Measurements from ENCODE around the gene CCDC106.

CCDC106 gene

GRCh38 chr19:55667958-55668357 lies 19.9 kb downstream of the CCDC106 start:
- TF ChIP-seq CTCF (IDR thresholded peaks at IDR 0.05; ENCODE audit: low read depth, low read length, missing control alignments) = no peak
- H3K4me3 ChIP-seq (replicated peaks; ENCODE audit: low read depth, low read length) = no peak overlapping the region
- DNase-seq (ENCODE audit: extremely low read depth, low read depth) = no peak

GRCh38 chr19:55668603-55669348 lies 20.8 kb downstream of the CCDC106 start:
- H3K4me3 ChIP-seq (replicated peaks; ENCODE audit: low read depth, low read length) = no peak overlapping the region
- DNase-seq (ENCODE audit: extremely low read depth, low read depth) = no peak
- no peak for TF ChIP-seq CTCF (IDR thresholded peaks at IDR 0.05; ENCODE audit: low read depth, low read length, missing control alignments)

DNA sequence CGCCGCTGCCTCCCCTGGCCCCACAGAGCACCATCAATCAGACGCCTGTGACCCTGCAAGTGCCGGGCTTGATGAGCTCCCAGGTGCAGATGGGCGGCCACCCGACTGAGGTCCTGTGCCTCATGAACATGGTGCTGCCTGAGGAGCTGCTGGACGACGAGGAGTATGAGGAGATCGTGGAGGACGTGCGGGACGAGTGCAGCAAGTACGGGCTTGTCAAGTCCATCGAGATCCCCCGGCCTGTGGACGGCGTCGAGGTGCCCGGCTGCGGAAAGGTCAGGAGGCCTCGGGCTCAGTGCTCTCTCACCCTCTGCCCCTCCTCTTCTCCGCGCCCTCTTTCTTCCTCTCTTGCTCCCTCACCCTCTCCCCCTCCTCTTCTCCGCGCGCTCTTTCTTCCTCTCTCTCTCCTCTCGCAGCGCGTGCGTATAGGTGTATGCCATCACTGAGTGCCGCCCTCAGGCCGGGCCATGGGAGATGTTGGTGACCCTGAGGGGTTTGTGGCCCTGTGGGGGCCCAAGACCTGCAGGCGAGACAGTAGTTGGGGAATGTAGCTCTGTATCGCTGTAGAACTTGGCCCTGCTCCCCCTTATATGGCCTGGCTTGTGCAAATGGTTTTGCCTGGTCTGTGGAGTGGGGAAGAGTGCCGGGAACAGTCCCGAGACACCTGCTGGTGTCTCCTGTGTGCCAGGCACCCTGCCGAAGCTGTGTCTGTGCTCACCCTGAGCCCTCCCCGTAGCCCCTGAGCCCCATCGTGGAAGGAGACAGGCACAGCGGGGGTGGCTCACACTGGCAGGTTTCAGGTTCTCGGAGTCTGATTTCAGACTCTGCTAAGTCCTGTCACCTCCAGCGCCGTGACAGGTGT lies 21.6 kb downstream of the CCDC106 start:
- no peak for TF ChIP-seq CTCF (IDR thresholded peaks at IDR 0.05; ENCODE audit: low read depth, low read length, missing control alignments)
- no peak overlapping the region for H3K4me3 ChIP-seq (replicated peaks; ENCODE audit: low read depth, low read length)
- no peak for DNase-seq (ENCODE audit: extremely low read depth, low read depth)

- no peak for DNase-seq (ENCODE audit: extremely low read depth, low read depth)
- no peak overlapping the region for H3K4me3 ChIP-seq (replicated peaks; ENCODE audit: low read depth, low read length)
- TF ChIP-seq CTCF (IDR thresholded peaks at IDR 0.05; ENCODE audit: low read depth, low read length, missing control alignments) = no peak
Observed at GRCh38 chr19:55670280-55671053, 22.5 kb downstream of the CCDC106 start.

DNA sequence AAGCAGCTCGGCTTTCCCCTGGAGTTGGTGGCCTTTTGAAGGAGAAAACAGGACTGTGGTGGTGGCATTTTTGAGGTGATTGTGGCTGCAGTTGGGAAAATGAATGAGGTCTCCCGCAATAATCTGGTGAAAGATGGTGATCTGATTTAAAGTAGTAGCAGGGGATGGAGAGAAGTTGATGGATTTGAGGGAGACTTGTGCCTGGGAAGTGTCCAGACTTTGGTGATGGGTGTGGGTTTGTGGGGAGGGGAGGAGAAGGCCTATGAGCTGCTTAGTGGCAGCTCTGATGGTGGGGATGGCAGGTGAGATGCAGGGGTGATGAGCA lies 23.0 kb downstream of the CCDC106 start:
- TF ChIP-seq CTCF (IDR thresholded peaks at IDR 0.05; ENCODE audit: low read depth, low read length, missing control alignments) = no peak
- H3K4me3 ChIP-seq (replicated peaks; ENCODE audit: low read depth, low read length) = no peak overlapping the region

GRCh38 chr19:55672418-55672817 lies 24.4 kb downstream of the CCDC106 start:
- no peak overlapping the region for H3K4me3 ChIP-seq (replicated peaks; ENCODE audit: low read depth, low read length)
- DNase-seq (ENCODE audit: extremely low read depth, low read depth) = no peak
- TF ChIP-seq CTCF (IDR thresholded peaks at IDR 0.05; ENCODE audit: low read depth, low read length, missing control alignments) = no peak

More for the DNA sequence above, 23.0 kb downstream of the CCDC106 start:
- DNase-seq (ENCODE audit: extremely low read depth, low read depth) = no peak

All from HFF-Myc (cell line).